Epithelial cell of proximal tubule (primary cell): Measurements from ENCODE around the gene DOK7. TPM values are rescaled to one million over a fixed set of nuclear protein-coding genes. Genes with fewer than 3 reads are reported as not detected.

Source experiments
- DNase-seq: peaks from one replicate; pipeline ENCODE4 v3.0.0-alpha.2; 2011; ENCODE audit warnings: low read depth
- H3K4me3 ChIP-seq: 2 replicates; pipeline ENCODE4 v1.5.1; 2011; ENCODE audit warnings: low read depth, mild to moderate bottlenecking, low read length
- total RNA-seq: library from RNA; depleted of rRNA; stranded (reverse); fragments of >200 nt; gene quantifications from 2 replicates; pipeline ENCODE4 v1.2.3, GENCODE V29; 2015
- TF ChIP-seq, protein P1 (sequence below): conservative IDR thresholded peaks from 2 replicates; pipeline ENCODE4 v1.5.1; 2012; ENCODE audit warnings: low read depth, mild to moderate bottlenecking, low read length

DOK7 gene, protein sequence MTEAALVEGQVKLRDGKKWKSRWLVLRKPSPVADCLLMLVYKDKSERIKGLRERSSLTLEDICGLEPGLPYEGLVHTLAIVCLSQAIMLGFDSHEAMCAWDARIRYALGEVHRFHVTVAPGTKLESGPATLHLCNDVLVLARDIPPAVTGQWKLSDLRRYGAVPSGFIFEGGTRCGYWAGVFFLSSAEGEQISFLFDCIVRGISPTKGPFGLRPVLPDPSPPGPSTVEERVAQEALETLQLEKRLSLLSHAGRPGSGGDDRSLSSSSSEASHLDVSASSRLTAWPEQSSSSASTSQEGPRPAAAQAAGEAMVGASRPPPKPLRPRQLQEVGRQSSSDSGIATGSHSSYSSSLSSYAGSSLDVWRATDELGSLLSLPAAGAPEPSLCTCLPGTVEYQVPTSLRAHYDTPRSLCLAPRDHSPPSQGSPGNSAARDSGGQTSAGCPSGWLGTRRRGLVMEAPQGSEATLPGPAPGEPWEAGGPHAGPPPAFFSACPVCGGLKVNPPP
- total RNA-seq, result 0.51 and 0.81 TPM in 2 replicates

GRCh38 chr4:3462790-3463415, at the start of gene DOK7:
TSS of gene DOK7 (plus strand) at chr4:3463306. CDS start at chr4:3463376, 70 bp downstream.
- DNase-seq, result no peak
- TF ChIP-seq, protein P1, sequence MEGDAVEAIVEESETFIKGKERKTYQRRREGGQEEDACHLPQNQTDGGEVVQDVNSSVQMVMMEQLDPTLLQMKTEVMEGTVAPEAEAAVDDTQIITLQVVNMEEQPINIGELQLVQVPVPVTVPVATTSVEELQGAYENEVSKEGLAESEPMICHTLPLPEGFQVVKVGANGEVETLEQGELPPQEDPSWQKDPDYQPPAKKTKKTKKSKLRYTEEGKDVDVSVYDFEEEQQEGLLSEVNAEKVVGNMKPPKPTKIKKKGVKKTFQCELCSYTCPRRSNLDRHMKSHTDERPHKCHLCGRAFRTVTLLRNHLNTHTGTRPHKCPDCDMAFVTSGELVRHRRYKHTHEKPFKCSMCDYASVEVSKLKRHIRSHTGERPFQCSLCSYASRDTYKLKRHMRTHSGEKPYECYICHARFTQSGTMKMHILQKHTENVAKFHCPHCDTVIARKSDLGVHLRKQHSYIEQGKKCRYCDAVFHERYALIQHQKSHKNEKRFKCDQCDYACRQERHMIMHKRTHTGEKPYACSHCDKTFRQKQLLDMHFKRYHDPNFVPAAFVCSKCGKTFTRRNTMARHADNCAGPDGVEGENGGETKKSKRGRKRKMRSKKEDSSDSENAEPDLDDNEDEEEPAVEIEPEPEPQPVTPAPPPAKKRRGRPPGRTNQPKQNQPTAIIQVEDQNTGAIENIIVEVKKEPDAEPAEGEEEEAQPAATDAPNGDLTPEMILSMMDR, result no peak
- peak within 1 kb of the TSS; percentile 24 for H3K4me3 ChIP-seq

- TF ChIP-seq, protein P1, result no peak
- no peak for DNase-seq
- no peak overlapping the region for H3K4me3 ChIP-seq
Observed at GRCh38 chr4:3413675-3414420, 49.3 kb upstream of the DOK7 start.

DNA sequence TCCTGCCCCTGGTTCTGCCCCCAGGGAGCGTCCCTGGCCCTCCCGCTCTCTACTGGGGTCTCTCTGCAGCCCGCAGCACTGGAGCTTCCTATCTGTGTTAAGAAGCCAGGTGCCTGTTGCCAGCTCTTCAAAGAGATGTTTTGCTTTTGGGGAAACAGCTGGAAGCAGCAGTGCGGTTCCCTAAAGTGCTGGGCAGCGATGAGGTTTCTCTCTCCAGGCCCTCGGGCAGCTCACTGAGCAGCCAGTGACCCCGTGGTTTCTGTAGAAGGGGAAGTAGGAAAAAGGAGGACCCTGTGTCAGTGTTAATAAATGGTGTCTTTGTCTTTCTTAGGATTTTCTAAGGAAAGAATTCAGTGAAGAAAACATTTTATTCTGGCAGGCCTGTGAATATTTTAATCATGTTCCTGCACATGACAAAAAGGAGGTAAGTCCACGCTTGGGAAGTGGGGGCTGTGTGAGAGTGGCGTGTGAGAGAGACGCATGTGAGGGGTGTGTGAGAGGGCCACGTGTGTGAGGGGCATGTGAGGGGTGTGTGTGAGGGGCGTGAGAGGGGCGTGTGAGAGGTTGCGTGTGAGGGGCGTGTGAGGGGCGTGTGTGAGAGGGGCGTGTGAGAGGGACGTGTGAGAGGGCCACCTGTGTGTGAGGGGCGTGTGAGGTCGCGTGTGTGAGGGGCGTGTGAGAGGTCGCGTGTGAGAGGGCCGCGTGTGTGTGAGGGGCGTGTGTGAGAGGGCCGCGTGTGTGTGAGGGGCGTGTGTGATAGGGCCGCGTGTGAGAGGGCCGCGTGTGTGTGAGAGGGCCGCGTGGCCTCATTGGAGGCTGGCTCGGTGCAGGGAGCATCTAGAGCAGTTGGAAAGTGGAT, 48.5 kb upstream of the DOK7 start:
- no peak overlapping the region for H3K4me3 ChIP-seq
- TF ChIP-seq, protein P1, result no peak
- DNase-seq, result no peak

DNA sequence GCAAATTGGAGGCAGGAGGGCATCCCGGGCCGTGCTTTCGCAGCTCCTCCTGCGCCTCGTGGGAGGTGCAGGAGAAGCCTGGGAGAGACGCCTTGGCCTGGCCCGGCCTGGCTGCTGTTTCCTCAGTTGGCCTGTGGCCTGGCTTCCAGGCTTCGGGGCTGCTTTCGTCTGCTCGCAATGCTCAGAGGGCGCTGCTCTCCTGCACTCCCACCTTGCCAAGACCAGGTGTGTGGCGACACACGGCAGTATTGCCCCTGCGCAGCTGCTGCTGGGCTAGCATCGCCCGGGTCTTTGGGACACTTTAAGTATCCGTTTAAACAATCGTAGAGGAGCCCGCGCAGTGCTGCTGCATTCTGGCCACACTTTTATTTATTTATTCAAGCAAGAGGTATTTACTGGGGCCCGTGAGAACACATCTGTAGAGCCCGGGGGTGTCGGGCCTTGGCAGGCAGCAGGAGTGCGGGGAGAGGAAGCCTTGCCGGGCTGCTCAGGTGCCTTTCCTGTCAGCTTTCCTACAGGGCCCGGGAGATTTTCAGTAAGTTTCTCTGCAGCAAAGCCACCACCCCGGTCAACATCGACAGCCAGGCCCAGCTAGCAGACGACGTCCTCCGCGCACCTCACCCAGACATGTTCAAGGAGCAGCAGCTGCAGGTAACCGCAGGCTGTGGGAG, 47.5 kb upstream of the DOK7 start:
- TF ChIP-seq, protein P1, result no peak
- no peak for DNase-seq
- H3K4me3 ChIP-seq, result no peak overlapping the region

DNA sequence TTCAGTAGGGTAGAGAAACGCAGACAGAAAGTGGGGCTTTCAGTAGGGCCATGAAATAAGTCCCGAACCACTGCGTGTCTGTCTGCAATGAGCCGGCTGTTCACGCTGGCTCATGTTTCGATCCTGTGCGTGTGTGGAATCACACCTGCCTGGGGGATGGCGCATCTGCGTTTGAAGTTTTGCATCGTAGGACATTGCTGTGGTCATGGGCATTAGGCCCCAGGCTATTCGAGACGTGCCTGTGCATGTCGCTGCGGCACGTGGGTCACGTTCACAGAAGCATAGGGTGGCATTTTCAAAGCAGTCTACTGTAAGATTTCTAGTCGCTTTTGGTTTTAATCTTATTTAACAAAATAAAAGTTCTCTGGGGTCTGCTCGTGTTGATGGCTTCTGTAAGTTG, 46.8 kb upstream of the DOK7 start:
- no peak overlapping the region for H3K4me3 ChIP-seq
- DNase-seq, result no peak
- TF ChIP-seq, protein P1, result no peak

DNA sequence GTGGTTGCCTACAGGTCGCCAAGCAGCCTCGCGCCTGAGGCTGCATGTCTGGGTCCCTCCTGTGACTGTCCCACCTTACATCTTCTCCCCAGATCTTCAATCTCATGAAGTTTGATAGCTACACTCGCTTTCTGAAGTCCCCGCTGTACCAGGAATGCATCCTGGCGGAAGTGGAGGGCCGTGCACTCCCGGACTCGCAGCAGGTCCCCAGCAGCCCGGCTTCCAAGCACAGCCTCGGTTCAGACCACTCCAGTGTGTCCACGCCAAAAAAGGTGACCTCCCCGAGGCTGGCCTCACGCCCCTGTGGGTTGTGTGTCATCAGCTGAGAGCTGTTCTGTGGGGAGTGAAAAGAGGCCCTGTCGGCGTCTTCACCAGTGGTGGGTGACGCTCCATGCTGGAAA, 46.3 kb upstream of the DOK7 start:
- DNase-seq, result no peak
- H3K4me3 ChIP-seq, result no peak overlapping the region
- TF ChIP-seq, protein P1, result no peak
